ENCODE measurements around the gene VTI1A. TPM values are rescaled to one million over a fixed set of nuclear protein-coding genes. Genes with fewer than 3 reads are reported as not detected.

The VTI1A gene
- total and polyA plus RNA-seq, 2 of the 13 experiments (the other 11 are each of a cell fraction or from before 2014, with no cell fraction given) = 11.7 to 32.7 TPM

- ChIA-PET POLR2A (no interaction called here), CTCF (ENCODE audit: low intra/inter-chr PET ratio, low total read pairs) (no interaction called here)
- in situ Hi-C loops (cut with HindIII; ENCODE audit: extremely low pct_ligation_motif_present, low pct_unique_long_range_greater_than_20kb) (no loop called here), intact Hi-C loops (cut with micrococcal nuclease; ENCODE audit: unreplicated experiment) (no loop called here)
- ATAC-seq = no peak
- H3K27ac ChIP-seq (ENCODE audit: extremely low read length, insufficient read depth, low read length) = no peak overlapping the region
- no TSS peak for BruUV-seq (replicated peaks)
- H3K36me3 ChIP-seq (replicated peaks in 1 of 2; ENCODE audit: control insufficient read depth in 1 of 2, insufficient read depth in 2 of 2, low read length in 2 of 2) = no peaks in the 10 kb centered on the region; a peak in 1 of 5 replicates
- H3K79me2 ChIP-seq (ENCODE audit: insufficient read depth, low read length) = no peaks in the 10 kb centered on the region
- WGBS (ENCODE audit: low lambda C conversion rate) = 94% methylated on average over 17 of the region's 19 CpGs
- H3K4me3 ChIP-seq (replicated peaks in 1 of 3; ENCODE audit: insufficient read depth in 1 of 3, low read depth in 2 of 3, low read length in 3 of 3) = no peak overlapping the region
- TF ChIP-seq ZFX (CRISPR knock-in tag; IDR thresholded peaks at IDR 0.05; ENCODE audit: low read depth) = 0 out of 2 replicates have a peak, but pooled peaks have one; percentile 4
- no peak for TF ChIP-seq ZBTB49 (CRISPR knock-in tag; IDR thresholded peaks at IDR 0.05; ENCODE audit: borderline replicate concordance)
- peak; percentile 48; the same call in 1 of the 2 replicates for TF ChIP-seq ZBTB33 (CRISPR knock-in tag; IDR thresholded peaks at IDR 0.05)
- no peak for TF ChIP-seq ZKSCAN8 (CRISPR knock-in tag; IDR thresholded peaks at IDR 0.05; ENCODE audit: borderline replicate concordance)
- no peaks in the 10 kb centered on the region for H3K9me3 ChIP-seq (ENCODE audit: low read length)
- H2AFZ ChIP-seq (ENCODE audit: low read length) = no peak overlapping the region
- no peak for DNase-seq (ENCODE audit: low spot score)
- H3K27me3 ChIP-seq (ENCODE audit: control insufficient read depth in 1 of 2, insufficient read depth in 2 of 2, low read length in 2 of 2) = no peaks in the 10 kb centered on the region
- FAIRE-seq = no peak
- no peak overlapping the region for H3K4me2 ChIP-seq (ENCODE audit: low read depth, low read length)
- no peak overlapping the region for H3K9ac ChIP-seq (ENCODE audit: insufficient read depth, low read depth, low read length)
- H4K20me1 ChIP-seq (ENCODE audit: insufficient read depth, low read length) = no peaks in the 10 kb centered on the region
- peaks cover 36% of the 10 kb centered on the region for H3K4me1 ChIP-seq (ENCODE audit: insufficient read depth, low read length)
Measured at GRCh38 chr10:112821038-112821437, 374.0 kb downstream of the VTI1A start.

Measured in HepG2 (cell line).